Hematopoietic multipotent progenitor cell treated with erythropoietin and hydrocortisone succinate and interleukin-3 and kit ligand, for 4 days (in vitro differentiated cells): ENCODE measurements around the gene AHCTF1.
"Not testable (repeated sequence)": the region's sequence is repeated elsewhere in the genome, so short reads cannot be mapped to it uniquely, and the experiment has no call there.

Source experiments
- DNase-seq: peaks from one replicate; pipeline ENCODE4 v3.0.0-alpha.2; 2015

The AHCTF1 gene

GRCh38 chr1:246837418-246838117, 94.2 kb downstream of the AHCTF1 start:
- peak; percentile 31 for DNase-seq

GRCh38 chr1:246836209-246836966, 95.4 kb downstream of the AHCTF1 start:
- no peak for DNase-seq

DNA sequence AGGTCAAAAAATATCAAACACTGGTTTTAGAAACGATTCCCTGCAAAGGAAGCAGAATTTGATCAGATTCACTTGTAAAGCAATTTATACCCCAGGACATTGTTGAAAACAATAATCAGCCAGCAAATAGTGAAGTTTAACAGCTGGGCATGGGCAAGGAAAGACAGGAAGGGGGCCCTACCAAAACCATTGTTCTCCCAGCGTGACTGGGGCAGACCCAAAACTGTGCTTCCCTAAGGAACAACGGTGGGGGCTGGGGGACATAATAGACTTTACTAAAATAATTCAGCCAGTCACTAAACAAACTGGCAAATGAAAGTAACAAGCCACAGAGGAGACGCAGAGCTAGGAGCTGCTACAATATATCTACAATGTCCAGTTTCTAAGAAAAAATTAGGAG, 100.2 kb downstream of the AHCTF1 start:
- no peak for DNase-seq

DNA sequence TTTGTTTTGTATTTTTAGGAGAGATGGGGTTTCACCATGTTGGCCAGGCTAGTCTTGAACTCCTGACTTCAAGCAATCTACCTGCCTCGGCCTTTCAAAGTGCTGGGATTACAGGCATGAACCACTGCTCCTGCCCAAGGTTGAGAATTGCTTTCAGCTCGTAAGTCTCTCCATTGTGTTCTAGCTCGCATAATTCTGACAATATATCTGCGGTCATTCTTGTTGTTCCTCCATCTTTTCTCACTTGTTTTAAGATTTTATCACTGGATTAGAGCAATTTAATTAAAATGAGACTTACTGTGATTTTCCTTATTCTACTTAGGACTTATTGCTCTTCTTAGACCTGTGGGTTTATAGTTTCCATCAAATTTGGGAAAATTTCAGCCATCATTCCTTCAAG, 102.9 kb downstream of the AHCTF1 start:
- DNase-seq, result no peak

DNA sequence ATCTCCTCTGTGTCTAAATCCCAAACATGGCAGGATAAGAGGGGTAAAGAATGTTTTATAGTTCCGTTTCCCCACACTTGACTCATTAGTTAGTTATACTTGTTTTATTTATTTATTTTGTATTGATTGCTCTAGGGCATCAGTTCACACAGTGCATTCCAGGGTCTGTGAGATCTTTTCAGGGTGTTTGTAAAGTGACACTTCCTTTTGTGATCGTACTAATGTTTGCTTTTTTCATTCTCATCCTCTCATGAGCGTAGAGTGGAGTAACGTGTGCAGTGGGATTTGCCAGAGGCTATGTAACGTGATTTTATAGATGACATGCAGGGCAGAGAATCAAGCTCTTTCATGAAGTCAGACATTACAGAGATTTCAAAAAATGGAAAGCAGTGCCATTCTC, 104.4 kb downstream of the AHCTF1 start:
- DNase-seq, result no peak

- DNase-seq, result no peak
These were observed 106.1 kb downstream of the AHCTF1 start for GRCh38 chr1:246825557-246826175.

- peak; percentile 45 for DNase-seq
These were observed 107.2 kb downstream of the AHCTF1 start for GRCh38 chr1:246824541-246824940.

- DNase-seq, result not testable (repeated sequence)
These were observed 109.6 kb downstream of the AHCTF1 start for GRCh38 chr1:246822154-246822553.

DNA sequence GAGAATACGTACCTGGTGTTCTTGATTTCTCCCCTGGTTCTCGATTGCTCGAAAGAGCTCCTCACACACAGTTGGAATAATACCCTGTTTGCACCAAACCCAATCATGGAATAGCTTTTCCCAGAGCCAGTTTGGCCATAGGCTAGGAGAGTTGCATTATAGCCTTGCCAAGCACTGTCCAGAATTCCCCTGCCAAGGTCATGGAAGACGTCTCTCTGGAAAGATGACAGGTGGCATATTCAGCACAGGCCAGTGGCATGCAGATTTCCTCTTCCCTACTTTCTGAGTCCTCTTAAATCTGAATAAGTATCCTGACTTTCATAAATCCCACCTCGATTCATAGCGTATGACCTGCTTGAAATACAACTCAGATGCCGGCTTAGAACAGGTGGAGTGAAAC, 111.1 kb downstream of the AHCTF1 start:
- DNase-seq, result no peak

DNA sequence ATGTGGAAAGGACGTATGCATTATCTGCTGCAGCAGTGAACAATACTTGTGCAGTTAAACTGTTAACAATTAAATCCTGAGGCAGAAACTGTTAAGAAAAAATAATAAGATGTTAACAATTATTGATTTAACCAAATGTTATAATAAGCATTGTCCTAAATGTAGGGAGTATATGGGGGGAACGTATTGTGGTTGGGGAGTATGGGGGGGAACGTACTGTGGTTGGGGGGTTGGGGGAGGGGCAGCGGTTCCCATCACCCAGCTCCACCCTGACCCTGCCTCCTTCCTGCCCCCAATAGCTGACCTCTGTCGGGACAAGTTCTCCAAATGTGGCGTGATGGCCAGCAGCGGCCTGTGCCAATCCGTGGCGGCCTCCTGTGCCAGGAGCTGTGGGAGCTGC, 114.0 kb downstream of the AHCTF1 start:
- peak; percentile 71 for DNase-seq

GRCh38 chr1:246815693-246816270, 116.0 kb downstream of the AHCTF1 start:
- peak; percentile 60 for DNase-seq

- DNase-seq, result no peak
These were observed 116.9 kb downstream of the AHCTF1 start for GRCh38 chr1:246814890-246815289.

- not testable (repeated sequence) for DNase-seq
These were observed 118.4 kb downstream of the AHCTF1 start for GRCh38 chr1:246813325-246813724.

DNA sequence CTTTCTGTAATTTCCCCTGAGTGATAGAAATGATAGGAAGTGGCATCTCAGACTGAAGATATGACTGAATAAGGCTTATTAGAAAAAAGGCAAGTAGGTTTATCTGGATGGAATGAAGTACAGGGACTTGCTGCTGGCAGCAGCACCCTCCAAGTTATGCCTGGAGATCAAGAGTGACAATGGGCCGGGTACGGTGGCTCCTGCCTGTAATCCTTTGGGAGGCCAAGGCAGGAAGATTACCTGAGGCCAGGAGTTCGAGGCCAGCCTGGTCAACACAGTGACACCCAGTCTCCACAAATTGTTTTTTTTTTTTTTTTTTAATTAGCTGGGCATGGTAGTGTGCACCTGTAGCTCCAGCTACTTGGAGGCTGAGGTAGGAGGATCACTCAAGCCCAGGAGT, 119.8 kb downstream of the AHCTF1 start:
- no peak for DNase-seq

- DNase-seq, result peak; percentile 37
These were observed 122.3 kb downstream of the AHCTF1 start for GRCh38 chr1:246809473-246809872.

DNA sequence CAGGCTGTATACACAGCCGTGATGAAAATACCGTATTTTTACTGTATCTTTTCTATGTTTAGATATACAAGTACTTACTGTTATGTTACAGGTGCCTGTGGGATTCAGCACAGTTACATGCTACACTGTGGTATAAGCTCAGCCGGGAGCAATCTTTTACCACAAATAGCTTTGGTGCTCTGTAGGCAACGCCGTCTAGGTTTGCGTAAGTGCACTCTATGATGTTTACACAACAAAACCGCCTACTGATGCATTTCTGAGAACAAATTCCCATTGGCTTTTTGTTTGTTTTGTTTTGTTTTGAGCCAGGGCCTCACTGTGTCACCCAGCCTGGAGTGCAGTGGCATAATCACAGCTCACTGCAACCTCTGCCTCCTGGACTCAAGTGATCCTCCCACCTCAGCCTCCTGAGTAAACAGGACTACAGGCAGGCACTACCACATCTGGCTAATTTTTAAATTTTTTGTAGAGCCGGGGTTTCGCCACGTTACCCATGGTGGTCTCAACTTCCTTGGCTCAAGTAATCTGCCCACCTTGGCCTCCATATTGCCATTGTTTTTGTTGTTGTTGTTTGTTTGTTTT, 126.5 kb downstream of the AHCTF1 start:
- no peak for DNase-seq

DNA sequence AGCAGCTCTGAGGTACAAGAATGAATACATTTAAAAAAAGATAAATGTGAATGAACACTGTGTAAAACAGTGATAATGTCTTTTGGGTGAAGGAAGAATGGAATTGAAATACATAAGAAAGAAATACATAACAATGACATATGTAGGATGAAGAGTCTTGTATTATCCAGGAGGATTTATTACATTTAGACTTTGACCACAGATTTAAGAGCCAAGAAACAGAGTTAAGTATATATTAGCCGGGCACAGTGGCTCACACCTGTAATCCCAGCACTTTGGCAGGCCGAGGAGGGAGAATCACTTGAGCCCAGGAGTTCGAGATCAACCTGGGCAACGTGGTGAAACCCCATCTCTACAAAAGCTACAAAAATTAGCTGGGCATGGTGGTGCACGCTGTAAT, 127.9 kb downstream of the AHCTF1 start:
- no peak for DNase-seq

DNA sequence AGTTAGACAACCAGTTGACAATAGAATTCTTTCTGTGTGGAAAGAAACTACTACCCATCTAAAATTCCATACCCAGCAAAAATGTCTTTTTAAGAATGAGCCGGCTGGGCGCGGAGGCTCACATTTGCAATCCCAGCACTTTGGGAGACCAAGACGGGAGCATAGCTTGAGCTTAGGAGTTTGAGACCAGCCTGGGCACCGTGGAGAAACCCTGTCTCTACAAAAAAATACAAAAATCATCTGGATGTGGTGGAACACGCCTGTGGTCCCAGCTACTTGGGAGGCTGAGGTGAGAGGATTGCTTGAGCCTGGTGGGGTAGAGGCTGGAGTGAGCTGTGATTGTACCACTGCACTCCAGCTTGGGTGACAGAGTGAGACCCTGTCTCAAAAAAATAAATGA, 128.4 kb downstream of the AHCTF1 start:
- DNase-seq, result no peak

DNA sequence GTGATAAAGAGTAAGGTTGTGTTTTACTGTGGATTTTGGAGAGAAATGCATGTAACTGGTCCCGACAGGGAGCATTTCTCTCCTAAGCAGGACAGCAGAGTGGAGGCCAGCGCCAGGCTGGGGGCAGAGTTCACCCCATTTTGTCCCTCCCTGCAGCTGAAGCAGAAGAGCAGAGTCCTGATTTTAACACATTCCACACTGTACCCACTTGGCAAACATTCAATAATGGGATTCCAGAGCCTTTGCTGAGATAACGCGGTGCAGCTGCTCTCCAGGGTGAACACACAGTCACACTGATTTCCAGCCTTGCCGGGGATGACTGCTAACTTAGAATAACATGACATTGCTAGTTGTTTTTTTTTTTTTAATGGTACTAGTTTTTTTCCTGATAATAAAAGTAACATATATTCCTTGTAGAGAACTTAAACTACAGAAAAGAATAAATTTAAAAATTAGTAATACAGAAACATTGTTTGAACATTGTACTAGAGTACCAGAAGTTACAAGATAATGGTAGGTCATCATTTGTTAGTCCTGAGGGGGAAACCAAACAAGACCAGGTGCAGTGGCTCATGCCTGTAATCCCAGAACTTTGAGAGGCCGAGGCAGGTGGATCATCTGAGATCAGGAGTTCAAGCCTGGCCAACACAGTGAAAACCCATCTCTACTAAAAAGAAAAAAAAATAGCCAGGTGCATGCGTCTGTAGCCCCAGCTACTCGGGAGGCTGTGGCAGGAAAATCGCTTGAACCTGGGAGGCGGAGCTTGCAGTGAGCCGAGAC, 130.3 kb downstream of the AHCTF1 start:
- no peak for DNase-seq

GRCh38 chr1:246800756-246801155, 131.0 kb downstream of the AHCTF1 start:
- DNase-seq, result no peak

GRCh38 chr1:246800356-246800755, 131.4 kb downstream of the AHCTF1 start:
- DNase-seq, result no peak
